HG03139 (cell line): Measurements from ENCODE around the gene LYVE1.
A peak's percentile ranks its signal among the peaks of the same experiment; 100 is the strongest.

Source experiments
- ATAC-seq: cut with Tn5 transposase; IDR thresholded peaks from one replicate; pipeline ENCODE4 v1.9.1; 2021; ENCODE audit not compliant: unreplicated experiment

Gene LYVE1

DNA sequence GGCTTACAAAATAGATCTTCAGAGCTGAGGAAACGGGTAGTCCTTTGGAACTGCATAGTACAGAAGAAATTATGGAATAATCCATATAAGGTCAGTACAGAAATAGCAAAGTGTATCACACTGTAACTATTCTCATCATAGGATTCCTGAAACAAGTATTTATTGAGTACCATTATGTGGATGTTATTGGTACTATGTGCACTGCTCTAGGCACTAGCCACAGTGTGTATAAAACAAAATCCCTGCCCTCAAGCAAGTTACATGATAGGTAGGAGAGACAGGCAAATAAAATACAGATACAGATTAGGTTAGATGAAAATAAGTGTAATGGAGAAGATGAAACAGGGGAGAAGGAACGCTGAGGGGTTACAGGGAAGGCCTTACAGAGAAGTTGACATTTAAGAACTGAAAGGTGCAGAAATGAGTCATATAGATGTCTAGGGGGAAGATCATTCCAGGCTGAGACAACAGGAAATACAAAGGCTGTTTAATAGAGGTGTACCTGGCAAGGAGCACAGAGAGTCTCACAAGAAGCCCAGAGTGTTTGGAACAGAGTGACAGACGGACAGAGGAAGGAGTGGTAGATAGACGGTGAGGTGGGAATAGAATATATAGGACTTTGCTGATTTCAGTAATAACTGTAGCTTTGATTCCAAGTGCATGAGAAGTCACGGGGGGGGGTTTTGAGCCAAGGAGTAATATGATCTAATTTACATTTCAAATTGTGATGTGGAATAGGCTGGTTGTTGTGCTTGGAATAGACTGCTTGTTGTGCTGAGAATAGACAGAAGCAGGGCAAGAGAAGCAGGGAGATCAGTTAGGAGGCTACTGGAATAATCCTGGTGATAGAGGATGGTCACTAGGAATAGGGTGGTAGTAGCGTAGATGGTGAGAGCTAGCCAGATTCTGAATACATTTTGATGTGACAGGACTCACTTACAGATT is 41.2 kb downstream of the LYVE1 start:
- peak; percentile 61 for ATAC-seq

DNA sequence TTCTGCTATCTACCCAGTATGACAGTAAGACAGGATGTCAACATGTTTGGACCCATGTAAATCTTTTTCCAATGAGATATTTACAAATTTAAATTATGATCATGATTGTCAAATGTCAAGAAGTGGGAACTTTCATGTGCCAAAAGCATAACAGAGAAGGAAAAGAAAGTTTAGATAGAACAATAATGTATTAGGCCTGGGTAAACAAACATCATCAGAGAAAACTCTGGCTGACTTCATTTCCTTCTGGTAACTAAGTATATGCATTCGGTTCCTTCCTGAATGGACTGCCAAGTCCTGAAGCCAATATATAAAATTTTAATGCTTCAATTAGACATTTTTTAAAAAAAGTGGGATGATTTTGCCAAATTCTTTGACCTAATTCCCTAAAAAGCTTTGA is 44.0 kb downstream of the LYVE1 start:
- no peak for ATAC-seq

DNA sequence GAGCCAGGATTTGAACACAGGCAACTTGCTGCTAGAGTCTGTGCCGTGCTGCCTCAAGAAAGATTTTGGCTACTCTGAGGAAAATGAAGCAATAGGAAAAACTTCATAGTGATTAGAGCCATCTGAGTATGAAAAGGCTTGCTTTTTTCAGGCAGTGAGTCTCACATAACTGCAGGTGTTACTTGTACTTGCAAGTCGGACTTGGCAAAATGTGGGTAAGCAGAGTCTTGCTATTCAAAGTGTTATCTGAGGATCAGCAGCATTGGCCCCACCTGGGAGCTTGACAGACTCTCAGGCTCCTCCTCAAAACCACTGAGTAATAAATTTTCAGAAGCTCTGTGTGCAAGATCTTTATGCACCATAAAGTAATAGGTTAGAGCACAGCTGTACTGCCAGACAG is 45.5 kb downstream of the LYVE1 start:
- no peak for ATAC-seq

DNA sequence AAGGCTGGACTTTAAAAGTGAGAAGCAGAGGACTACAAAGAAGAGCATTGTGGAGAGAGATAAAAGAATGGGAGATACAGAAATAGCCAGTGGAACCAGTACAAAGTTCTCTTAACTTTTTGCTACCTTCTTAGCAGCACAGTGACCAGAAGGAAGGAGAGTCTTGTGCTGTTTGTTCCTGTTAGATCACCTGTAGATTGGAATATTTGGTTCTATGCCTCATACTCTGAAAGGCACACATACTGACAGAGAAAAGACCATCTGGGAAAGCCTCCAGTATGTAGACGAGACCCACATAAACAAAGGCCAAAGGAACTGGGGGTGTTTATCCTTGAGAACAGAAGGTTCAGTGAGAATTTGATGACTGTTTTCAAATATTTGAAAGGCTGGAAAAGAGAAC is 46.2 kb downstream of the LYVE1 start:
- ATAC-seq = no peak

- no peak for ATAC-seq
Measured at GRCh38 chr11:10520562-10520961, 47.9 kb downstream of the LYVE1 start.

GRCh38 chr11:10519630-10520029 is 48.8 kb downstream of the LYVE1 start:
- no peak for ATAC-seq

DNA sequence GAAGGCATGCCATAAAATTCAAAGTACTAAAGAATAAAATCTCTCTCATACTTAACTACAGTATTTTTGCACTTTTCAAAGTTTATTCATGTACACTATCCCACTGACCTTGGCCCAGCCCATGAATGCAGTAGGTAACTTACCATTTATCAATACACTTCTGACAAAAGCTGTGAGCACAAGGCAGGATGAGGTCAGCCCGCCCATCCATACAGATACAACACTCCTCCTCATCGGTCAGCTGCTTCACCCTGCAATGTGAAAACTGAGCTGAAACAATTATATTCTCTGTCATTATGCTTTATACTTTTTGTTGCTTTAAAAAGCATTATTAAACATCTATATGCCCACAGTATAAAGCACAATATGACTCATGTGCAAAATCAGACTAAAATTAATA is 49.6 kb downstream of the LYVE1 start:
- no peak for ATAC-seq

- no peak for ATAC-seq
Measured at GRCh38 chr11:10518123-10518522, 50.3 kb downstream of the LYVE1 start.

GRCh38 chr11:10515418-10515817 is 53.0 kb downstream of the LYVE1 start:
- ATAC-seq = no peak

DNA sequence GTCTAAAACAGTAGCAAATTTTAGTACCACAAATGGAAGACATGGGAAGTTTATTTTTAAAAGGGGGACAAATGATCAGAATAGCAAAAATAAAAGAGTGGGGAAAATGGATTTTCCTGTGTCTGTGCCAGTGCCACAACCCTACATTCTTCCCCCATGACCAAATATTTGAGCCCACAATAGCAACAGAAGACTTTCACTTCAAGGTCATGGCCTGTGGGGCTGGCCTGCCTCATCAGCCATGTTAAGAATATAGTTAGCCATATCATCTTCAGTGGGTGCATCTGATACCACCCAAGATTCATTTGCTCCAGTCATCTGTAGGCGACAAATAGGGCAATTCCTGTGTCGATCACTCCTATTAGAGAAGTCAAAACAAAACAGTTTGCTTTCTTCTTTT is 53.8 kb downstream of the LYVE1 start:
- ATAC-seq = no peak

DNA sequence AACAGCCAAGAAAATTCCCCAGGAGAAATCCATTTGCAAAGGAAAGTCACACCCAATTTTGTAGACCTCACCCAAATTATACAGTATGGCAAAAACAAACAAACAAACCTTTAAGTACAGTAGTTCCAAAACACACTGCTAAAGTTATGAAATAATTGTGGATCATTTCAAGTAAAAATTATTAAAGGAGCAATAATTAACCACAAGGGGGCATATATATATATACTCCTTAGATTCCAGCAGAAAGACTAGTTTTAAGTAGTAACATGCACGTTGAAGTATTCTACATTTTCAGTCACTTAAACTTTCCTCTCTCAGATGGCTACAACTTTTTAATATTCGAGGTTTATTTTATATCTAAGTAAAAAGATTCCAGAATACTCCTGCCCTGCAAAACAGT is 54.3 kb downstream of the LYVE1 start:
- no peak for ATAC-seq

- ATAC-seq = no peak
Measured at GRCh38 chr11:10511181-10511621, 57.3 kb downstream of the LYVE1 start.
